Measurements from ENCODE around the gene CLHC1. TPM values are rescaled to one million over a fixed set of nuclear protein-coding genes. Genes with fewer than 3 reads are reported as not detected.

Gene CLHC1
- total and polyA plus RNA-seq, 10 of the 15 experiments (the other 5 are each of a cell fraction or from before 2014, with no cell fraction given) = 2.6 to 6.8 (median 4.7) TPM

- POLR2A ChIA-PET = no interaction called here
- RAD21 ChIA-PET (ENCODE audit: unreplicated experiment) = interaction anchor here (1.2 to 15.9 kb wide), 2 partner anchors 15 to 114 kb away, joined by 3 to 107 read pairs; partner anchors contain the start of gene RTN4
- Histone ChIP-seq H3K4me3 (no peak overlapping the region), H4K20me1 (ENCODE audit: control insufficient read depth, insufficient read depth) (no peaks in the 10 kb centered on the region), H3K9ac (ENCODE audit: control insufficient read depth, insufficient read depth, low read length) (no peak overlapping the region), H3K27me3 (replicated peaks in 1 of 2; ENCODE audit: control insufficient read depth in 2 of 2, insufficient read depth in 2 of 2, low read length in 1 of 2) (no peaks in the 10 kb centered on the region), H3K4me2 (ENCODE audit: control insufficient read depth, insufficient read depth) (no peak overlapping the region), H2AFZ (ENCODE audit: control insufficient read depth, low read depth, low read length) (no peak overlapping the region), H3K27ac (ENCODE audit: control insufficient read depth, insufficient read depth) (no peak overlapping the region), H3K9me3 (replicated peaks; ENCODE audit: control insufficient read depth, insufficient read depth, low read length) (no peaks in the 10 kb centered on the region), H3K79me2 (ENCODE audit: control insufficient read depth, insufficient read depth, low read length) (no peaks in the 10 kb centered on the region), H3K4me1 (ENCODE audit: control insufficient read depth, insufficient read depth, low read length) (peaks cover 3% of the 10 kb centered on the region), H3K36me3 (ENCODE audit: control insufficient read depth in 2 of 2, insufficient read depth in 2 of 2, low read length in 1 of 2) (no peaks in the 10 kb centered on the region)
- BruUV-seq (replicated peaks) = no TSS peak
- CTCF ChIA-PET = interaction anchor here (0.8 to 19.0 kb wide), 6 partner anchors 10 to 268 kb away, joined by 3 to 342 read pairs (median 16); partner anchors contain the start of gene RTN4
- SMC1A ChIA-PET (ENCODE audit: uncharacterized antibody, unreplicated experiment) = interaction anchor here (0.6 to 17.4 kb wide), 8 partner anchors 10 to 758 kb away, joined by 3 to 260 read pairs (median 4); no protein-coding TSS in a partner anchor
- WGBS (ENCODE audit: insufficient coverage, insufficient replicate concordance, low lambda C conversion rate, missing lambda C conversion rate) = 68% methylated on average over 7 of the region's 7 CpGs
- intact Hi-C loops (cut with micrococcal nuclease; ENCODE audit: unreplicated experiment) (no loop called here), in situ Hi-C loops (cut with MboI) (no loop called here)
- DNase-seq (ENCODE audit: low read depth, low spot score) (no peak), ATAC-seq (no peak), FAIRE-seq (no peak)
- TF ChIP-seq USF1 (IDR thresholded peaks at IDR 0.05; ENCODE audit: borderline replicate concordance, extremely low read length, insufficient read depth, low read depth, low read length) = no peak
- no peak for TF ChIP-seq CEBPB (IDR thresholded peaks at IDR 0.05; ENCODE audit: borderline replicate concordance in 1 of 2, low read depth in 2 of 2, low read length in 2 of 2)
- no peak for TF ChIP-seq ZBTB11 (CRISPR knock-in tag; IDR thresholded peaks at IDR 0.05)
- no peak for TF ChIP-seq STAT1 (conservative IDR thresholded peaks at IDR 0.05)
- TF ChIP-seq HDGF (IDR thresholded peaks at IDR 0.05) = no peak
Observed at GRCh38 chr2:55163941-55164390, 68.1 kb downstream of the CLHC1 start.
